ENCODE results near the gene HGS.
"Not testable (repeated sequence)": the region's sequence is repeated elsewhere in the genome, so short reads cannot be mapped to it uniquely, and the experiment has no call there.

HGS gene

DNA sequence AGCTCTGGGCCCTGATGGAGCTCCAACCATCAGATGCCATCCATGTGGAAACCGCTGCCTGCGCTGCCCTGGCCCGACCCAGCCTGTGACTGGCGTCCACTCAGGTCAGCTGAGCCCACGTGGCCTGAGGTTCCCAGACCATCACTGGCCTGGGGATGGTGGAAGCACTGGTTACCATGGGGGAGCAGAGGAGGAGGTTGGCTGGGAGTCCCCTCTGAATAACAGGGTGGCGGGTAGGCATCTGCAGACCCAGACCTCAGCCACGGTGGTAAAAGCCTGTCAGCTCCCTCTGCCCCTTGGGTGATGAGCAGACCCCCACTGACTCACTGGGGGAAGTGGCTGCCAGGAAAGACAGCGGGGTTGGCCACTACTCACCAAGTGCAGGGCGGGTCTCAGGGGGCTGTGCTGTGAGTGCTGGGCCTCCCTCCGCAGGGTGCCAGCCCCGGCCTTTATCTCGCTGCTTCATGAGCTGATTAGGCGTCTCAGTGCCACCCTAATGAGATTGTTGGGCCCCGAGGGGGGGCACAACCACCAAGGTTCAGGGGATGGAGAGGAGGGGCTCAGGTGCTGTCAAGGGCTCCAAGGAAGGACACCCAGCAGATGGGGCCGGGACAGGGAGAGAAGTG lies 27.6 kb upstream of the HGS start, which contains the start of gene PDE6G:
Gene PDE6G, minus strand, starts transcription at position 425 of the 626 bp plus-strand sequence. CDS start 3,237 bp downstream, outside the sequence.
- no peak for DNase-seq

DNA sequence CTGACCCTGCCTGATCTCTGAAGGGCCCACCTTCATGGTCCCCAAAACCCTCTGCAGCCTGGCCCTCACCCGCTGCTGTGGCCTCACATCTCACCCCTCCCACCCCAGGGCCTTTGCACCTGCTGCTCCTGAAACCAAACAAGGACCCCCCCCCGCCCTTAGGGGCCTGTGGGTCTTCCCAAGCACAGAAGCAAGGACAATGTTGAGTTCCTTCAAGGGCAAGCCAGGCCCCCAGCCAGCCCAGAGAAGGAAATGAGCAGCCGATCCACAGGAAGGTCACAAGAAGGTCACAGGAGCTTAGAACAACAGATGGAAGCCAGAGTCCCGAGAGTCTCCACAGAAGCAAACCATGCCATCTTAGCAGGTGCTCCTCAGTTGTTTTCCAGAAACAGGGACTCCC lies 27.0 kb upstream of the HGS start:
- DNase-seq, result no peak

DNA sequence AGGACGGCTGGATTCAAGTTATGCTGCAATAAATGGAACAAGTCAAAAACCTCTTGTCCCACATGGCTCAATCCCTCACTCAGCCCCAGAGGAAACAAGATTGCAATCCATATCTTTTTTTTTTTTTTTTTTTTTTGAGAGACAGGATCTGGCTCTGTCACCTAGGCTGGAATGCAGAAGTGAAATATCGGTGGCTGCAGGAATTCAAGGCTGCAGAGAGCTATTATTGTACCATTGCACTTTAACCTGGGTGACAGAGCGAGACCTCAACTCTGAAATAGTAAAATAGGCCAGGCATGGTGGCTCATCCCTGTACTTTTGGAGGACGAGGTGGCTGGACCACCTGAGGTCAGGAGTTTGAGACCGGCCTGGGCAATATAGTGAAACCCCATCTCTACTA lies 24.8 kb upstream of the HGS start:
- no peak for DNase-seq

DNA sequence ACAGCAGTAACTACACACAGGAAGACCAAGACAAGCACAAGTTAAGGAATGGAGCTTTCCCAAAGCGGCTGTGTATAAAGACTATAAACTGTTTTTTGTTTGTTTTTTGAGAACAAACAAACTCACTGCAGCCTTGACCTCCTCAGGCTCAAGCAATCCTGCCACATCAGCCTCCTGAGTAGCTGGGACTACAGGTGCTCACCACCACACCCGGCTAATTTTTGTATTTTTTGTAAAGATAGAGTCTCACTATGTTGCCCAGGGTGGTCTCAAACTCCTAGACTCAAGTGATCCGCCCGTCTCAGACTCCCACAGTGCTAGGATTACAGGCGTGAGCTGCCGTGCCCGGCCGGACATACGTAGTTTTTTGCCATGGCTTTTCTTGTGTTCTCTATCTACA lies 23.4 kb upstream of the HGS start:
- no peak for DNase-seq

DNA sequence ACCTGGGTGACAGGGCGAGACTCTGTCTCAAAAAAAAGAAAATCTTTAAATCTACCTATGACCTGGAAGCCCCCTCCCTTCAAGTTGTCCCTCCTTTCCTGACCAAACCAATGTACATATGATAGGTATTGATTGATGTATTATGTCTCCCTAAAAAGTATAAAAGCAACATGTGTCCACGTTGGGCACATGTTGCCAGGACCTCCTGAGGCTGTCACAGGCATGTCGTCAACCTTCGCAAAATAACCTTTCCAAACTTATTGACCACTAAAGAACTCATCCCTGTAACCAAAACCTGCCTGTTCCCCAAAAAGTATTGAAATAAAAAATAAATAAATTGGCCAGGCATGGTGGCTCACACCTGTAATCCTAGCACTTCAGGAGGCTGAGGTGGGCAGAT lies 21.8 kb upstream of the HGS start:
- DNase-seq, result no peak

DNA sequence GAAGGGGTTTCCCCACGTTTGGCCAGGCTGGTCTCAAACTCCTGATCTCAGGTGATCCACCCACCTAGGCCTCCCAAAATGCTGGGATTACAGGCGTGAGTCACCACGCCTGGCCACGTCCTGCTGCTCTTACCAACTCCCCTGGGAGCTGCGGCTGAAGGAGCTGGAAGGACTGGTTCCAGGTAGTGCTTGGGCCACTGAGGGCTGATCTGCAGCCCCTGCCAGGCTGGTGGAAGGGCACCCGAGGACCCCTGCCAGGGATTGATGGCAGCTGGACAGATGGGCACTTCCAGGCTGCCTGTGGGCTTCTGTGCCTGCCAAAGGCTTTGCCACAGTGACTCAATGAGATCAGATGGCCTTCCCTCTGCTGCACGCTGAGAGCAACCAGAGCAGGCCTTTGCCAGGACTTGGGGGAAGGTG lies 19.8 kb upstream of the HGS start:
- DNase-seq, result no peak

DNA sequence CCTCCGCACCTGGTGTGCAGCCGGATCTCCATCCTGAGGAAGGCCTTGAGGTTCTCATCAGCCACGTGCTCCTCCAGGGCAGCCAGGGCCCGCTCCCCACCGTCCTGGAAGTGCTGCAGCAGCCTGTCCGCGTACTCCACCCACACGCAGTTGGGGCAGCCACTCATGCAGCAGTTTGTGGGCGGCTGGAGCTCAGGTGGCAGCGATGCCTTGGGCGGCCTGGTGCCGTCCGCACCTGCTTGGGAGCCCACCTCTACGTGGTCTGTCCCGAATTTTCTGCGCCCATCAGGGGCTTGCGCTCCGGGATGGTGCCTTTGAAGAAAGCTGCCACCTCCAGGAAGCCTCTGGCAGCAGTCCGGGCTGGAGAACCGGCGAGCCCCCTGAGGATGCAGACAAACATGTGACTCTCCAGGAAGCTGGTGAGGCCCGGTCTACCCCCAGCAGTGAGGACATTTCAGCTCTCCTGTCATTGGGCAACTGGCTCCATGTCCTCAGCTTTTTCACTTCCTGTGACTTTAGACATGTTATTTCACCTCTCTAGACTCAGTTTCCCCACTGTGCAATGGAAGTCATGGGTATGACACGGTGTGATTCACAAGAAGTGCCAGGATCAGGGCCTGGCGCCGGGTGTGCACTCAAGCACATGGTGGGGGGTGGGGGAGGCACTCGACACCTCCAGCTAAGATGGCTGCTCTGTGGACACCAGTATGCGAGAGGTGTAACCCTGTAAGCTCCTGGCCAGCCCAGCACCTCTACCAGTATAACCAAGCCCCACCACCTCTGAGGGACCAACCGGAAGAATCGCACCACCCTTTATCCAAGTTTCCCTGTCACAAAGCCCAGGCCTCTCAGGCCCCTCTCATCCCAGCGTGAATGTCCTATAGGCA lies 18.4 kb upstream of the HGS start:
- DNase-seq, result no peak

DNA sequence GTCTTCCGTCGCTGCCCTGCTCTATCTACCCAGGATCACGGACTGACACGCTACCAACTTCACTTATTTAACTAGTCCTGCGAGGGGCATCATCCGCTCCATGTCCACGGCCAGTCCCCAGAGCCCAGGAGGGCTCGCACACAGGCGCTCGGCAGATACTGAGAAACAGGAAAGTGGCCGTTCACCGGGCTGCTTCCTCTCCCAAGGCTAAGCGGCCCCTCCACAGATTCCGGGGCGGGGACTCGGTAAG lies 17.8 kb upstream of the HGS start:
- peak; percentile 67 for DNase-seq

DNA sequence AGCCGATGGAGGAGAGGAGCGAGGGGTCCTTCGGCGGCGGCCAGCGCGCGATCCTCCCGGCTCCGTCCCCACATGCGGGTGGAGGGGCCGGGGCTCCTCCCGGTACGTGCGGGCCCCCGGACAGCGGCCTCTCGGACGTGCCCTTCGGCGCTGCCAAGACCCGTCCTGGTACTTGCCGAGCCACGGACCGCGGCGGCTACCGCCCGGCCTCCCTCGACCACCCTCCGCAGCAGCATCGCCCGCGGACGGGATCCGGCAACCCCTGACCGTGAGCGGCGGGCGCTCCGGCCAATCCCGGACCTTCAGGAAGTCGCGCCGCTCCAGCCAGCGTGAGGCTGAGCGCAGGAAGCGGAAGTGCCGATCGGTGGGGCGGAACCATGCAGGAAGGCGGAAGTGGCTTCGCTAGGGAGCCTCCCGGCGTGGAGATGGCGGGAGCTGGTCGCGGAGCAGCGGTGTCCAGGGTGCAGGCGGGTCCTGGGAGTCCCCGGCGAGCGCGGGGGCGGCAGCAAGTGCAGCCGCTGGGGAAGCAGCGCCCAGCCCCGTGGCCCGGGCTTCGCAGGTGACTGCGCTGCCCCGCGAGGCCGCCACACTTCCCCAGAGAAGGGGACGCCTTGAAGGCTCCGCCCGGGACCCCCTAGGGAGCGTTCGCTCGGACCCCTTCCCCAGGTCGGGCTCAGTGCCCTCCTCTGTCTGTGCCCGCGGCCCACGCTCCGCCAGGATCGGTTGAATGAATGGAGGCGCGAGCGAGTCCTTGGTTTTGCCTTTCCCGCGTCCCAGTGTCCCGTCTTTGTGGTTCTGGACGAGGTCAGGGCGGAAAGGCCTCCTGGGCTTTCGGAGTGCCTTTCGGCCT lies 17.2 kb upstream of the HGS start, which contains the start of the genes CCDC137 and OXLD1:
Gene CCDC137, plus strand, starts transcription at position 396 of the 850 bp plus-strand sequence. Its CDS starts 30 bp downstream, at position 426.
Gene OXLD1, minus strand, starts transcription at position 264 of the 850 bp plus-strand sequence. Its CDS starts 28 bp downstream, at position 236.
- DNase-seq, result peak; percentile 94

DNA sequence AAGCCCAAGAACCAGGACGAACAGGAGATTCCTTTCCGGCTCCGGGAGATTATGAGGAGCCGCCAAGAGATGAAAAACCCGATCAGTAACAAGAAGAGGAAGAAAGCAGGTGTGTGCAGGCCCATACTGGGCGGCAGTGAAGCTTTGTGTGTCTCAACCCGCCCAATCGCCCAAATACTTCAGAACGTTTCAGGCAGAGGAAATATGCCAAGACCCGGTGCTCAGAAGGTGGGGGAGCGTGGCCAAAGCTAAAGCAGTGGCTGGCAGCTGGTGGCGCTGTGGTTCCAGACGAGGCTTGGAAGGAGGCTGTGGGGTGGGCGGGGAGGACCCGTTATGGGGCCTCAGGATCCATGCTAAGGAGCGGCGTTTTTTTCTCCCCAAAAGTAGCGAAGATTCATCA lies 16.1 kb upstream of the HGS start:
- no peak for DNase-seq

DNA sequence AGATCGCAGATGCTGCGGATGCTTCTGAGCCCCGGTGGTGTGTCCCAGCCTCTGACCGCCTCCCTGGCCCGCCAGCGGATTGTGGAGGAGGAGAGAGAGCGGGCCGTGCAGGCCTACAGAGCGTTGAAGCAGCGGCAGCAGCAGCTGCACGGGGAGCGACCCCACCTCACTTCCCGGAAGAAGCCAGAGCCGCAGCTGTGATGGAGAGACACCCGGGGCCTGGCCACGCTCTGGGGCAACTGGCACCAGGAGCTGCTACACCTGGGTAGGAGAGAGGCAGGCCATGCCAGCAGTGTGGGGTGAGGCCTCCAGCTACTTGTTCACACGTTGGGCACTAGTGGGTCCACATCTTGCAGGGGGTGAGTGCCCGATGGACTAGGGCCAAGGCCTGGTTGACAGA lies 11.3 kb upstream of the HGS start:
- no peak for DNase-seq

DNA sequence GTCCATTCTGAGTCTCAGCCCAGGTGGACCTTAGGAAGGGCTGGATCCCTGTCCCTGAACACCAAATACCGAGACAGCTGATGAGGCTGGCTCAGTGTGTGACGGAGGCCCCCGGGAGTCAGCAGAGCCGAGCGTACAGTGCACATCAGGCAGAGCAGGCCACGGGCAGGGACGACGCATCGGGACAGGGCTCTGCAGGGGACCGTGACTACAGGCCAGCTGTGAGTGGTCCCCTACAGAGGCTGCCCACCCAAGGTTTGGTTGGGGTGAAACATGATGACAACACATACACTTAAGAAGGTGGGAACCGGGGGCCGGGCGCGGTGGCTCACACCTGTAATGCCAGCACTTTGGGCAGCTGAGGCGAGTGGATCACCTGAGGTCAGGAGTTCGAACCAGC lies 10.9 kb upstream of the HGS start:
- no peak for DNase-seq

DNA sequence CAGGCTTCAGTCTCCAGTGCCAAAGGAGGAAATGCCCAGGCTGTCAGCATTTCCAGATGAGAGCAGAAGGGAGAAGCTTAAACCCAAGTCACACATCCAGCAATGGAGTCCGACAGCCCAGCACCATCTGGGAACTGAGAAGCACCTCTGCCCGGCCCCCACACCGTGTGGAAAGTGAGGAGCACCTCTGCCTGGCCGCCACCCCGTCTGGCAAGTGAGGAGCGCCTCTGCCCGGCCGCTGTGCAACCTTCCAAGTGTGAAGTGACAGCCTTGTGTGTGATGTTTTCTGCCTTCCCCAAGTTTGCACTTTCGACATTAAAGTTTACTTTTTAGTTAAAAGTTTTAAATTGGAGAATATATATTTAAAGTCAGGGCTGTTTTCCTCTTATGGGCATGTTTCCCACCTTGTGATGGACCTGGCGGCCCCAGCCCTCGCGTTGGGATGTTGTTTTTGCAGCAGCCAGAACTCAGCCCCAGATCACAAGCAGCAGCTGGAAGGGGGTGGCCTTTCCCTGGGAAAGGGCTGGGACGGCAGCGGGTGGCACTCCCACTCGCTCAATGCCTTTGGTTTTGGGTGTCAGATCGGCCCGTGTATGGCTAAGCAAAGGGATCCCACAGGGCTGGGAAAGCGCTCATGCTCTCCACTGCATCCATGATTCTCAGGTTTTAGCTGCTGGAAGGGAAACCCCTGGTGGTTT lies 10.1 kb upstream of the HGS start:
- DNase-seq, result no peak

DNA sequence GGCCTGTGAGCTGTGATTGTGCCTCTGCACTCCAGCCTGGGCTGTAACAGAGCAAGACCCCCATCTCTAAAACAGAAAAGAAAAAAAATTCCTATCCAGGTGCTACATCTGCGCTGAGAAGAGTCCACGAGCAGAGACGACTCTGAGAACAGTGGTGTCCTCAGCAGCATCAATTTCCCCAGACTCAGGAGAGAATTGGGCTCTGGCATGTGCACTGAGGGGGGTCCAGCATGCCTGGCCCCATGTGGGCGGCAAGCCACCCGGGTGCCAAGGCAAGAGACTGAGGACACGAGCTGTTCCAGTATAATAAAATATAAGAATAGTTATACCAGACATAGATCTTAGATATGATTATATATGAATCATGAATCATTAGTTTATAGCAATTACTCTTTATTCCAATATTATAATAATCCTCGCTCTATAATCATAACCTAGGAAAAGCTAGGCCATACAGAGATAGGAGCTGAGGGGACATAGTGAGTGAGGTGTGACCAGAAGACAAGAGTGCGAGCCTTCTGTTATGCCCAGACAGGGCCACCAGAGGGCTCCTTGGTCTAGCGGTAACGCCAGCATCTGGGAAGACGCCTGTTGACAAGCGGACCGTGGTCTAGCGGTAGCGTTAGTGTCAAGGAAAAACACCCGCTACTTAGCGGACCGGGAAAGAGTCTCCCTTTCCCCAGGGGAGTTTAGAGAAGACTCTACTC lies 8.1 kb upstream of the HGS start:
- DNase-seq, result not testable (repeated sequence)

DNA sequence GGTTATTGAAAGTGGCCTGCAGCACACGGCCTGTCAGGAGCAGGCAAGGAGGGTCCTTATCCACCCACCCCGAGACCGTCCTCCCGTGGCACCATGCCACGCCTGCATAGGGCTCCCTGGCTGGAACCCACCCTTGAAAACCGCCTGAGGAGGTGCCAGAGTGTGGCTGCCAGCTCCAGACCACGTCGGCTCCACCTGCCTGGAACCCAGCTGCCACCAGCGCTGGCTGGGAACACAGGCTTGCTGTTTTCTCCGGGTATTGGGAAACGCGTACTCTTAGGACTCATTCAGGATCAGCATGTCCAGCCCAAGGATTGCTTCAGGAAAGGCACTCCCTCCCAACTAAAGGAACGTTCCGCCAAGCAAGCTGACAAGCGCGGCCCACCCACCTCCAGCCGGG lies 6.9 kb upstream of the HGS start:
- DNase-seq, result no peak

DNA sequence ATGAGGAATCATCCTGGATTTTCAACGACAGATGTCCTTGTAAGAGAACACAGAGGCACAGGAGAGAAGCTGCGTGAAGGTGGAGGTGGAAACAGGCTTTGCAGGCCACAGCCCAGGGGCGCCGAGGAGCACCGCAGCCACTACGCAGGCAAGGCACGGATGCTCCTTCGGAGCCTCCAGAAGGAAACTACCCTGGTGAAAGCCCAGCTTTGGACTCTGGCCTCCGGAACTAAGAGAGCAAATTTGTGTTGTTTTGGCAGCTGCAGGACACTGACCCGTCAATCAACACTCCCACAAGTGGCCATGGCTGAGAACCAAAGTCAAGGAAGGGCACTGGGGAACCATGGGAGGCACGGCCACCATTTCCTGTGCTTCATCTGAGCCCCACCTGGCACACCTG lies 3.7 kb upstream of the HGS start:
- DNase-seq, result no peak

DNA sequence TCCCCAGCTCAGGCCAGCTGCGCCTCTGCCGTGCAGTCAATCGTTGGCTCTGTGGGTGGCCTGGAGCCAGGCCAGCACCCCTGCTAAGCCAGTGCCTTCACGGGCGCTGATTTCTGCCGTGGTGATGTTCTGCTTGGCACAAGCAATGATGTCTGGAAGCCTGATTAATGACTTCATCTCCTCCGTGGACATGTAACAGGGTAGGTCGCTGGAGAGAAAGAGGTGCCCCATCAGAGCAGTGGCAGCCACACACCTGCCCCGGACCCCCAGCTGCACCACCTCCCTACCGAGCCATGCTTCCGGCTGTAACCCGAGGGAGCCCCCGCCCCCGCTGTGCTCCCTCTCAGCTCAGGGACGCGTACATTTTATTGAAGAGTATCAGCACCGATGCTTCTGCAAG lies 2.1 kb upstream of the HGS start:
- no peak for DNase-seq

DNA sequence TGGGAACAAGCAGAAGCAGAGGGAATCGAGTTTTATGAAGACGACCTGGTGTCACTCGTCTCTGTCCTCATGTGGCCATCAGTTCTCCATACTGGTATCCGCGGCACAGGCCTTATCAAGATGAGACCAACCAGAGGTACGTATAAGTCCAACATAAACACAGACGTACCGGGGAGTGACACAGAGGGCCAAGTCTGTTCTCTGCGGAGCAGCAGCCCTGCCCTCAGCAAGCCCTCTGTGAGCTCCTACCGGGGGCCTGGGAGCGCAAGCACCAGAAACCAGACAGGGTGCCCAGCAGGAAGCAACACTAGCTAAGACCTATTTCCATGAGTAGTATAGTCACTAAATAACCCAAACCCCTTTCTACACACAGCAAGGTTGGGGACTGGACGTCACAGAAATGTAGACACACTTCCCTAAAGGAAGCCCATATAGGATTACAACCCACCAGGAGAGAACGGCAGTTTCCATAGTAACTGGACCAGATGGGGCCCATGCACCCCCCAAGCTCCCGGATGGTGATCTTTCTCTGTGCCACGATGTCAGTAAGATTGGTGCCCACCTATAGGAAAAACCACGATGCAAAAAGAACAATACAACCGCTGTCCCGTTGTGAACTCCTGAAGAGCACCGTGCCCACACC lies 1.1 kb upstream of the HGS start:
- DNase-seq, result no peak

DNA sequence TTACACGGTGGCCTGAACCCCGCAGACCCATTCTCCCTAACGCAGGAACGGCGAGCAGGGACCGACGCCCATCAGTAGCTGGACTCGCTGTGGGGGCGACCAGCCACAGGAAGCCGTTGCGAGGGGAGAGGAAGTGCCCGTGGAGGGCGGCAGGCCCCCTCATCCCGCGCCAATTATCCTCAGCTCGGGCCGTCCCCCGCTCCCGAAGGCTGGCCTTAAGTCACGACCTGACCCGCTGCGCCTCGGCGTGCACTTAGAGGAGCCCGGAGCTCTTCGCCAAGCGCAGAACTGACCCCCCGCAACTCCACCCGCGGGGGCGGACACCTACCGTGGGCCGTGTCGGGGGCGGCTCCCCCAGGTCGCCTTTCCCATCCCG lies 615 bp upstream of the HGS start:
- DNase-seq, result no peak

DNA sequence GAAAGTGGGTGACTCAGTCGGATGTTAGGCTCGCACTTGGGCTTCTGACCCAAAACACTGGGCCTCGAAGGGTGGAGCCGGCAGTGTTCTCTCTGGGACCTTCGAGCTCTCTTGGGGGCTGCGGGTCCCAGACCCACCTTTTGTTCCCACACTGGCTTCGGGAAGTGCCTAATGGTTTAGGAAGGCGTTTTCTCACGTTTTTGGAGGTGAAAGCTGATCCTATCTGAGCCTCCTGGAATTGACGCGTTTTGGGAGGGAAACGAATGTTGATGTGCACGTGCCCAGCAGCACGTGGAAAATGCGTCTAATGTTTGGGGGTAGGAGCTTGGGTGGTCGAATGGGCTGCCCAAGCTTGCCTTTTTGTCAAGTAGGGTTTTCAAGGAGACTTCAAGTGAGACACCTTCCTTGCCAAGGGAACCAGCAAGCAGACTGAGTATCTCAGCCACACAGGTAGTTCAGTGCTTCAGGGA lies 666 bp downstream of the HGS start:
- no peak for DNase-seq

DNA sequence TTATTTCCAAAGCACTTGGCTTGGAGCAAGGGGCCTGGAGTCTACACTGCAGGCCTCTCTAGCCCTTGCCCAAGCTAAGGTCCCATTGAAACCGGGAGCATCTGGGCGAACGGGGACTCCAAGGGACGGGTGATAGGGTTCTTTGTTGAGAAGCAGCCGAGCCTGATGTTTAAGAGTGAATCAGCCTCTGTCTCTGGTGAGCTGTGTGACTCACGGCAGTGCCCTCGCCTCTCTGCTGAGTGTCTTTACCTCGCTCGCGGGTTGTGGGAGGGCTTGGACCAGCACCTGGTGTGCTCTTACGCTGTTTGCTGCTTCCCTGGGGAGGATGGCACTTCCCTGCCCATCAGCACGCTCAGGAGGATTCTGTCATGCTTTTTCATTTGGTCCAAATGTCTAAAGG lies 1.3 kb downstream of the HGS start:
- DNase-seq, result no peak

DNA sequence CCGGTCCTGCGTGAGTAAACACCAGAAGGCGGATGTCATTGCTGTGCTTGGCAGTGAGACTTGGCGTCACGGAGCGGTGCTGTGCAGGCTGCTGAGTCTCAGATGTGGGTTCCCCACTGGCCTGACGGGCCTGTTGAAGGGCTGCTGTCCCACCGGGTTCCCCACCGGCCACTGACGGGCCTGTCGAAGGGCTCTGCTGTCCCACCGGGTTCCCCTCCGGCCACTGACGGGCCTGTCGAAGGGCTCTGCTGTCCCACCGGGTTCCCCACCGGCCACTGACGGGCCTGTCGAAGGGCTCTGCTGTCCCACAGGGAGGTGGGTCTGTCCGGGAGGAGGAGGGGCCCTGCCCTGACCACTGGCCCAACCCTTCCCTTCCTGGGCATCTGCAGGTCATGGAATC lies 2.8 kb downstream of the HGS start:
- no peak for DNase-seq

Measured in GDM1 (cell line).